ENCODE results near the gene GALNT14.

GALNT14 gene

DNA sequence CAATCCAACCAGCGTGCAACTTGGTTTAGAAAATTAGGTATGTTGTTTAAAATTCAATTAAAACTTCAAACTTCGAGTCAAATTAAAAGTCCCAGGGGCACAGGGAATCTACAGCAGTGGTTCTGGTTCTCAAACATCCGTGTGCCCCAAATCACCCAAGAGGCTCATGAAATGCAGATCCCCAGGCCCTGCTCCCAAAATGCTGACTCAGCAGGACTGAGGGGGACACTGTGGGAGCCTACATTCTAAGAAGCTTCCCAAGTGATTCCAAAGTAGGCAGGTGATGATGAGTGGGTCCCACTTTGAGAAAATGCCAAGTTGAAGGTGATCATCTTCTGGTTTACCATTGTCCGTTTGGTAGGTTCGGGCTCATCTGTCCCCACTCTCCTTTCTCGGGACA lies 82.3 kb downstream of the GALNT14 start:
- no peak for DNase-seq (ENCODE audit: low read depth in 3 of 3)

- DNase-seq (ENCODE audit: low read depth in 3 of 3), result no peak
These were observed 83.3 kb downstream of the GALNT14 start for GRCh38 chr2:31054842-31055388.

DNA sequence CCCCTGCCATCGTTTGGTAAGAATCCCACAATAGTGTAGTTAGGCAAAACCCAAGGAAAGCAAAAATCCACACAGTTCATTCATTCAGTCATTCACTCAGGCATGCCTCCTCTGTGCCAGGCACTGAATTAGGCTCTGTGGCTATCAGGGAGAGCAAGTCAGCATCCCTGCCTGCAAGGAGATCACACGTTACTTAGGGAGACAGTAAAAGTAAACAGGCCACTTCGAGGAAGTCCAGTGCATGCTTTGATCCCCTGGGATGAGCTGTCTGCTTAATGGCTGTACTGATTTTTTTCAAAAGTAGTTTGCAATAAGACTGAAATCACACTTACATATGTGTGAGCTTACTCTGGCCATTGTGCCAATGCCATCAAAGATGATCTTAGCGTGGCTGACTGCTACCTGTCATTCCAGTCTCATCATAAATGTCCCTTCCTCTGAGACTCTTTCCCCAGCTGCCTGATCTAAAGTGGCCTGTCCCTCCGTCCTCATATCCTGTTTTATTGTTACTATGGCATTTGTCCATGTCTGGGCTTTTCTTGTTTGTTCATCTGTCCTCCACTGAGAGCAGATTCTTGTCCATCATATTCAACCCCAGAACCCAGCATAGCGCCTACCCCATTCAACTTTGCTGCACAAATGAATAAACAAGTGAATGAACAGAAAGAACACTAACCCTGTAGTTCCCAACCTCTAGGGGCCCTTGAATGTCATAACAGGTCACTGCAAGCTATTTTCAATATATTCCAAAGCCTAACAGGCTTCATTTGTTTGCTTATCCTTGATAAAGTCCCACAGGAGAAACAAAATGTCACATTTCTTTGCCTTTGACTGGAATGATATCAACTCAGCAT lies 84.1 kb downstream of the GALNT14 start:
- DNase-seq (ENCODE audit: low read depth in 3 of 3), result no peak

- no peak for DNase-seq (ENCODE audit: low read depth in 3 of 3)
These were observed 86.0 kb downstream of the GALNT14 start for GRCh38 chr2:31052284-31052683.

DNA sequence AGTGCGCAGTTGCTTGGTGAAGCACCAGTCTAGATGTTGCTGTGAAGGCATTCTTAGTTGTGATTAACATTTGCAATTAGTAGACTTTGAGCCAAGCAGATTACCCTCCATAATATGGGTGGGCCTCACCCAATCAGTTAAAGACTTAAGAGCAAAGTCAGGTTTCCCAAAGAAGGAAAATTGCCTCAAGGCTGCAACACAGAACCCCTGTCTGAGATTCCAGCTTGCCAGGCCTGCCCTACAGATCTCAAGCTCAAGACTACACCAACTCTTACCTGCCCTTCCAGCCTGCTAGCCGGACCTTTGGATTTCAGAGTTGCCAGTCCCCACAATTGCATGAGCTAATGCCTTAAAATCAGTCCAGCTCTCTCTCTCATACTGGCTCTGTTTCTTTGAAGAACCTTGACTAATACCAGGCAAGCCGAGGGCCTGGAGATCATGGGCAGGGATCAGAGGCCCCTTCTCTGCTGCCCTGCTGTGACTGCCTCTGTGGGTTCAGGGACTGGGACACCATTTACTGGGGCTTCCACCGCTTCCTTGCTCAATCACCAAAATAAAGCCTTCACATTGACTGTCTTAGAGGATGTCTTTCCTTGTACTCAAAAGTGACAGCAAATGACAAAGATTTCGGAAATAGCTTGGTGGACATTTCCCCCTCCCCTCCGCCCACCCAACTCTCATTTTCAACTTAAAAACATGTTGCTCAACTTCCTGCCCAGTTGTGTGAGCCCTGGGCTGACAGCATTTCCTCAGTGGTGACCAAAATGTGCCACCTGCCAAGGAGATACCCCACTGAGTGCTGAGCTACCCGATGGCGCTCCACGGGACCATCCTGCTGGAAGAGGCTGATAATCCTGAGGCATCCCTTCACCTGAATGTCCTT lies 86.7 kb downstream of the GALNT14 start:
- no peak for DNase-seq (ENCODE audit: low read depth in 3 of 3)

- DNase-seq (ENCODE audit: low read depth in 3 of 3), result no peak
These were observed 88.2 kb downstream of the GALNT14 start for GRCh38 chr2:31049916-31050588.

- no peak for DNase-seq (ENCODE audit: low read depth in 3 of 3)
These were observed 89.0 kb downstream of the GALNT14 start for GRCh38 chr2:31049264-31049663.

GRCh38 chr2:31047599-31047998 lies 90.6 kb downstream of the GALNT14 start:
- DNase-seq (ENCODE audit: low read depth in 3 of 3), result no peak

- no peak for DNase-seq (ENCODE audit: low read depth in 3 of 3)
These were observed 99.9 kb downstream of the GALNT14 start for GRCh38 chr2:31038385-31038784.

GRCh38 chr2:31037058-31037457 lies 101.2 kb downstream of the GALNT14 start:
- no peak for DNase-seq (ENCODE audit: low read depth in 3 of 3)

GRCh38 chr2:31033032-31033431 lies 105.2 kb downstream of the GALNT14 start:
- DNase-seq (ENCODE audit: low read depth in 3 of 3), result no peak

DNA sequence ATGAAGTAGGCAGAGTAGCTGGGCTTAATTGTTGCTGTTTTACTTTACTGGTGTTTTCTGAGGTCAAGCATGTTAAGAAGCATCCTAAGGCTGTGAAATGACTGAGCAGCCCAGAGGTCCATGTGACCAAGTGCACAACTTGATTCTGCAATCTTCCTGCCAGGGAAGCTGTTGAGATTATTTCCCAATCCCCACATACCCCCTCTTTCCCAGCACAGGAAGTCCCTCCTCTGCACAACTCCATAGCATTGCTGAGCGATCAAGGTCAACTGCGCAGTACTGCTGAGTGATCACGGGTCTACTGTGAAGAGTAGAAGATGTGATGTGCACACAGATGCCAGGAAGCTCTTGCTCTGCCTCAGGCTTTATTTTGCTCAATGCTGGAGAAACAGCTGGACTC lies 105.8 kb downstream of the GALNT14 start:
- no peak for DNase-seq (ENCODE audit: low read depth in 3 of 3)

DNA sequence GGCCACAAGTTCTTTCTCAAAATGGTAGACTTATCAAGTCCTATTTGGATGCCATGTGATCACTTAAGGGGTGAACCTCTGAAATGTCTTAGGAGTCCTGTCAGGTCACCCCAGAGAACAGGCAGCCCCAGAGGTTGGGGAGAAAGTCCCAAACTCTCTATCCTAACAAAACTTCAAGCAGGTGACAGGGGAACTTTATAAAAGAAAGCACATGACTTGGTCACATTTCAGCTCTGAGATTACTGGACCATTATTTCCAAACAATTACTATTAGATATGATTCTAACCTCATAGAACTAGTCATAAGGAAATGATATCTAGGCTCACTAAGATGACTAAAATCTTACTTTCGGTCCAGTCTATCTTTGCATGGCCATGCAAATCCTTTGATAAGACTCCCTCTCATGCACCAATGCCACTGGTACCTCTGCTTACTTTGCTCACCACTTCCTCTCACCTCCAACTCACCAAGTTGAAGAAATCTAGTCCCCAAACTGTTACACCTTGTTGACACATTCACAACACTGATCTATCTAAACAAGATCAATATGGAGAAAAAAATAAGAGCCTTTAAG lies 107.0 kb downstream of the GALNT14 start:
- DNase-seq (ENCODE audit: low read depth in 3 of 3), result no peak

DNA sequence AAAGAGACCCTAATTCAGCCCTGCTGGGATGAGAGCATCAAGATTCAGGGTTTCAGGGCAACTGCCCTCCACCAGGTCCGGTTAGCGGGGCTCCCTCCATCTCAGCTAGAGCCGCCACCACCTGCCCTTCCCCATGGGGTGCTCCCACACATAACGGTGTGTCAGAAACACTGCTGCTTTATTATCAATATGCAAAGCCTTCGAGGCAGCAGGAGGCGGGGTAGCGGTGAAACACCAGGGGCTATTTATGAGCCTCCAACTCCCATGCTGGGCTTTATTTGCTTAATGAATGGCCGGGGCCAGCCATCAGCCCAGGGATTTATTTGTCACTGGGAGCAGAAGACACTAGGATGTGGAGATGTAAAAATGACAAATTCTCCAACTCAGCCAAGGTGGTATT lies 109.8 kb downstream of the GALNT14 start:
- DNase-seq (ENCODE audit: low read depth in 3 of 3), result no peak

DNA sequence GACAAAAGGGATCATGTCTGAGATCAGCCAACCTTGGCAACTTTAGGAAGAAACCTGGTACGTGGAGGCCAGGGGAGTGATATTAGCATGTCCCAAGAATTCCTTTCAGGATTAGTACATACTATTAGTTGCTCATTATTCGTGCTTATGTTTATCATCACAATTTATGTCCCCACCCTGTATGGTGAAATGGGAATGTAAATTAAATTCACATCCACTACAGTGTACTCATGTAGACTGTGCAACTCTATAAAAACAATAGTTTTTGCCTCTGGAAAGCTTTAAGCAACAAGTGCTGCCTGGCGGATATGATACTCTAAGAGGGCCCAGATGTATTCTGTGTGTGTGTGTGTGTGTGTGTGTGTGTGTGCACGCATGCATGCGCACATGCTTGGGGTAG lies 110.7 kb downstream of the GALNT14 start:
- DNase-seq (ENCODE audit: low read depth in 3 of 3), result no peak

DNA sequence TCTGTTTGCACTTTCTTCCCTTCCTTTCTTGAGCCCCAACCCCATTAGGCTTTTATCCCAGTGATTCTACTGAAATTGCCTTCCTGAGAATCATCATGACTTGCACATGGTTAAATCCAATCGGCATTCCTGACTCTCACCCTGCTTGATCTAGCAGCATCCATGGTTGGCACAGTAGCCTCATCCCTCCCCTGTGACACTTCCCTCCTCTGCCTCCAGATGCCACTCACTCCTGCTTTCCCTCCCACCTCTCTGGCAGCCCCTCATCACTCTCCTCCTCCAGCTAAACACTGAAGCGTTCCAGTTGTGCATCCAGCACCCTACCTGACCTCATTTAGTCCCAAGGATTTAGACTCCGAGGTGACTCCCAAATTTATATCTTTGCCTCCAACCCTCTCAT lies 114.7 kb downstream of the GALNT14 start:
- DNase-seq (ENCODE audit: low read depth in 3 of 3), result no peak

DNA sequence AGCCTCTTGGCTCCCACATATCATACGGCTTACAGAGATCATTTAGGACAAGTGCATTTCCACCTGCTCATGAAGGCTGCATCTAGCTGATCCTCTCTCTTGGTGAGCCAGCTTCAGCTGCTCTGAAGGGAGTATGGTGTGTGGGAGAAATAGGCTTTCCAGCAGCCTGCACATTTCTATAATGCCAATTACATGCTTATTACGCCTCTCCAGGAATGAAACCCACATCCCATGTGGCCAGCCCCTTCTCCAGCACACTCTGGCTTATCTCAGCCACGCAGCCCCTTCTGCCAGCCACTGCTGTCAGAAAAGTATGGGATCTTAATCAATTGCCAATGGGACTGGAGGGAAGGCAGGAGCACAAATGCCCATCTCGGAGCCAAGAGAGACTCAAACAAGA lies 117.5 kb downstream of the GALNT14 start:
- no peak for DNase-seq (ENCODE audit: low read depth in 3 of 3)

DNA sequence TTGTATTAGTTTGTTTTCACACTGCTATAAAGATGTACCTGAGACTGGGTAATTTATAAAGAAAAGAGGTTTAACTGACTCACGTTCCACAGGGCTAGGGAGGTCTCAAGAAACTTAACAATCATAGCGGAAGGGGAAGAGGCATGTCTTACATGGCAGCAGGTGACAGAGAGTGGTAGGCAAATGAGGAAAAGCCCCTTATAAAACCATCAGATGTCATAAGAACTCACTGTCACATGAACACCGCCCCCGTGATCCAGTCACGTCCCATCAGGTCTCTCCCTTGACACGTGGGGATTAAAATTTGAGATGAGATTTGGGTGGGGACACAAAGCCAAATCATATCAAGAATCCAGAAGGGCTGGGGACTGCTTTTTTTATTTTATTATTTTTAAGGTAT lies 120.0 kb downstream of the GALNT14 start:
- no peak for DNase-seq (ENCODE audit: low read depth in 3 of 3)

- no peak for DNase-seq (ENCODE audit: low read depth in 3 of 3)
These were observed 121.6 kb downstream of the GALNT14 start for GRCh38 chr2:31016648-31017047.

GRCh38 chr2:31014516-31014915 lies 123.7 kb downstream of the GALNT14 start:
- no peak for DNase-seq (ENCODE audit: low read depth in 3 of 3)

- no peak for DNase-seq (ENCODE audit: low read depth in 3 of 3)
These were observed 124.9 kb downstream of the GALNT14 start for GRCh38 chr2:31013301-31013700.

DNA sequence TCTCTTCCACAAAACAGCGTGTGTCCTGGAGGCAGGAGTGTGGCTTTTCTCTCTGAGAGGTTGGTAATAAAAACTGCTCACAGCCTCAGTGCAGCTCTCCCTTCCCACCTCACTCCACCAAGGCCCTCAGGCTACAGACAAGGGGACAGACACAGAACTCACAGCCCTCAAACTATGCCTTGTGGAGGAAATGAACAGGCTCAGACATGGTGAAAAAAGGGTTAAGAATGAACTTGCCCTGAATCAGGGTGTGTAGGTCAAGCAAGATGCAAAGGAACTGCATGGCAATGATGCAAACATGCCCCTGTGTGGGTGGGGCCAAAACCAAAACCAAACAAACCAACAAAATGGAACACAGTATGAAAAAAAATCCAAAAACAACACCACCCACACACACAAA lies 125.8 kb downstream of the GALNT14 start:
- DNase-seq (ENCODE audit: low read depth in 3 of 3), result no peak
